ENCODE measurements around the gene WNT11. TPM values are rescaled to one million over a fixed set of nuclear protein-coding genes. Genes with fewer than 3 reads are reported as not detected.
"Not testable (repeated sequence)": the region's sequence is repeated elsewhere in the genome, so short reads cannot be mapped to it uniquely, and the experiment has no call there.

WNT11 gene
- total RNA-seq, 1 experiment from 2014 or later, result not detected

DNA sequence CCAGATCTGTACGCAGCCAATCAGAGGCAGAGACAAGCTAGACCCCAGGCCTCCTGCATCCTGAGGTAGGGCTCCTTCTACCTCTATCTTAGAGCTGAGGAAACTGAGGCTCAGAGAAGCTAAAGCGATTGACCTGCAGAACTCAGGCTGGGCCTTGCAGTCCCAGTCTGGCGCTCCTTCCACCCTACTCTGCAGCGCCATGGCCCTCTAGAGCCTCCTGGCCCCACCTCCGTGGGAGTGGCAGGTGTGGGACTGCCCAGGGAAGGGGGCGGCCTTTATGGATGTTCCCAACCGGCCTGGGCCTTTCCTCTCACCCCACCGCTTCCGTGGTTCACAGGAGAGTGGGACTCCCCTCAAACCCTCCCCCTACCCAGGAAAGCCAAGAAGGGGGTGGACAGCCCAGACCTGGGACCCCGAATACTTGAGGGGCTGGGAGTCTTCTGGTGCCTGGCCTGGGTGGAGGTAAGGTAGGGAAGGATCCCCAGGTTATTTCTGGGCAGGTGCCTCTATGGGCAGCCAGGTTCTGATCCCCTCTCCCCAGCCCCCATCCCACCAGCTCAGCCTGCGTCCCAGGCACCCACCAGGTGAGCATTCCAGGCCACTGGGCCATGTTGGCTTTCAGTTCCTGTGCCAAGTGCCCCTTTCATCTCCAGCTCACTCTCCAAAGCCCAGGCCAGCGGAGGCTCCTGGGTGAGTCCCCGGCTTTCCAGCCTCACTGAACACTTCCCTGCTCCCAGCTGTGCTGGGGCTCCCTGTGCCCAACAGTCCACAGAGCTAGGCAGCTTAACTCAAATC, 3.0 kb downstream of the WNT11 start:
- DNase-seq (ENCODE audit: low read depth), result no peak

DNA sequence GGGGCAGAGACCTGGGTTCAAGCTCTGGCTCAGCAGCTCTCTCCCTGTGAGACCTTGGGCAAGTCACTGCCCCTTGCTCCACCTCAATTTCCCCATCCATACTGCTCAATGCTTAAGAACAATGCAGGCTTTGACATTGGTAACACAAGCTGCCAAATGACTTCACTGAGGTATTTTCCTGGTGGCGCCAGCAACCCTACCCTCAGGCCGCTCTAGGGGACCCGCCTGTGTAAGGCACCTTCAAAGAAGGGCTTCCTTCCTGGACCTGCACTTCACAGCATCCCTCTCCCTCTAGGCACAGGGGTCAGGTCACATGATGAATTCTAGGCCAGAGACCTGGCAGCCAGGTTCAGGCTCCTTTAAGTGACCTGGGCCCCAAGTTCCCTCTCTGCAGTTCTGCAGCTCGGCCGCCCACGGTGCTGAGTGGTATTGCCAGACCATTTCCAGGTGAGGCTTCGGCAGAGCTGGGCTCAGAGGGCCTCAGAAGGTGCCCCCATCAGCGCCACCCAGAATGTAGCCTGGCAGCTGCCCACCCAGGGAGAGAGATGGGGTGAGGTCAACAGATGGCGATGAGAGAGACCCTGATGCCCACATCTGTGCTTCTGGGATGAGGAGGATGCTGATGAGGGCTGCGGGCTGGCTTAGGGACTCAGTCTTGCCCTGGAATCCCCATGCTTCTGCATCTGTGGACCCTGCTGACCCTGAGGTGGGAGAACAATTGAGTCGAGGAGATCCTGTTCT, 4.5 kb downstream of the WNT11 start:
- DNase-seq (ENCODE audit: low read depth), result no peak

DNA sequence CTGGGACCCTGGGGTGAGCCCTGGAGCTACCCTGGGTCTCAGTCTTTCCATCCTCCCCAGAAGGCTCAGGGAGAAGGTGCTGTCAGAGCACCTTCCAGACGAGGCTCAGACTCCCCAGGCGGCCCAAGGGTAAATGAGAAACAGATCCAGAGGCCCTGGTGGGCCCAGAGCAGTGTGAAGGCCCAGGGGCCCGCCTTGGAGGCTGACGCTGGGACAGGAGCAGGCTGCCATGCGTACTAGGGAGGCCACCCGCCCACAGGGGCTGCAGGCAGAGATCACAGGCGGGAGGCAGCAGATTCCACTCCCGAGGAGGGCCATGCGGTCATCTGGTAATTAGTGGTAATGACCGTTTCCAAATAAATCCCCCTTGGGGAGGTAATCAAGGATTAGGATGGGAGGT, 5.2 kb downstream of the WNT11 start:
- no peak for DNase-seq (ENCODE audit: low read depth)

DNA sequence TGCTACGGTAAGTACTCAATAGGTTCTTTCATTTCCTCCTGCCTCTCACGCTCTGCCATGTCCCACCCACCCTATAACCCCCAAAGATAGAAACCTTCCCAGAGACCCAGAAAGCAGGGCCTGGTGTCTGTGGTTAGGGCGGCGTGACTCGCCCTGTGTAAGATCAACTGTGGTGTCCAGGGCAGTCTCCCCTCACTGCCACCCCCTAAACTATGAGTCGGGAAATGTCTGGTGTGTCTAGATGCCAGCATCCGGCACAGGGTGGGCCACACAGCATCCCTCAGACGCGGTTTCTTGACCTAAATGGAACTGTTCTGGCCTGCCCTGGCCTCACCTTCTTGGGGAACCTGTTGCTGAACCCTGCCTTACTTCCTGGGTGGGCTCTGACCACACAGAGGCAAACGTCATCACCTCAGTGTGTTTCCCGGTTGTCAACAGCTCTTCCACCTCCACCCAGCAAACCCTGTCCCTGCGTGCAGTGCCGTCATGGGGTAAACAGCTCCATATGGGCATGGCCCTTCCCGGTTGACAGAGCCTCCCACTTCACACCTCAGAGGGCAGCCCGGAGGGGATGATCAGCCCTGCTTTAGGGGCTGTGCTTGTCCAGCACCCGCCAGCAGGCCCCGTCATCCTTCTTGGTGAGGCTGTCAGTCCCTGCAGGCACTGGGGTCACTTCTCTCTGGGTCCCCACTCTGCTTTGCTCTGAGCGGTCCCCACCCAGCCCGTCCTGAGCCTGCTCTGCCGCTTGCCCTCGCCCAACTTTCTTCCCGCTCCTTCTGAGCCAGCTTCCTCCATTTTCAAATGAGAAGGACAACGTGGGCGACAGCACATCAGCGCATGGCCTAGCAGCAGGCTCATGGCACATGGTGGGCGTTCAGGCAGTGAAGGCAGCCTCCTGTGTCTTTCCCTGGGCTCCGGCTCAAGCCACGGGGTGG, 6.0 kb downstream of the WNT11 start:
- no peak for DNase-seq (ENCODE audit: low read depth)

DNA sequence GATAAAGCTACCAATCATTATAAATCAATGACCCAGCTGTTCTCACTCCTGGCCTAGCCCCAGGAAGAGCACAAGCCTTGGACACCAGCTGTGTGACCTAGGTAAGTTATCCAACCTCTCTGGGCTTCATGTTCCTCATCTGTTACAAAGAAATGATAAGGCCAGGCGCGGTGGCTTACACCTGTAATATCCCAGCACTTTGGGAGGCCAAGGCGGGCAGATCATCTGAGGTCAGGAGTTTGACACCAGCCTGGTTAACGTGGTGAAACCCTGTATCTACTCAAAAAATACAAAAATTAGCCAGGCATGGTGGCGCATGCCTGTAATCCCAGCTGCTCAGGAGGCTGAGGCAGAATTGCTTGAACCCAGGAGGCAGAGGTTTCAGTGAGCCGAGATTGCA, 7.6 kb downstream of the WNT11 start:
- DNase-seq (ENCODE audit: low read depth), result not testable (repeated sequence)

DNA sequence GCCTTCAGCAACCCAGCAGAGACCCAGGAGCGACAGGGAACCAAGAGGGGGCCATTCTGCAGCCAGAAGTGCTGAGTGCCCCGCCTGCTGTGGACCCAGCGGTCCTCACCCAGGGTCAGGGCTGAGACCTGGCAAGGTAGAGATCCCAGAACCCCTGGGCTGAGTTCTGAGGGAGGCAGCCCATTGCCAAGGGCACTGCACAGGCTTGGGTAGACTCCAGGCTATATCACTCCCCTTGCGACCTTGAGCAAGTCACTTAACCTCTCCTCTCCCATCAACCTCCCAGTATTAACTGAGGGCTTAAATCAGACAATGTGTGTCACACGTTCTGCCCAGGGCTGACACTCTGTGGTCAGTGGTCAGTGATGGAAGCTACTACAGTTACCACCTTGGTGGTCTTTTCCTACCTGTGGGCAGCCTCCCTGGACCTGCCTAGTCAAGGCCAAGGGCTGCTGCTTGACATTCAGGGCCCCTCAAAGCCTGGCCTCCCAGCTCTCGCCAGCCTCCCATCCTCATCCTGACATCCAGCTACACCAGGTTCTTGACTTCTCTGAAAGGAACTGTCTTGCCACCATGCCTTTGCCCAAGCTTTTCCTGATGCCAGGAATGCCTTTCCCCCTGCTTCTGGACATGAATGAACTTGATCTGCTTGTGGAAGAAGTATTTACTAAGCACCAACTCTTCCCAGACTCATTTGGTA, 8.2 kb downstream of the WNT11 start:
- DNase-seq (ENCODE audit: low read depth), result no peak

DNA sequence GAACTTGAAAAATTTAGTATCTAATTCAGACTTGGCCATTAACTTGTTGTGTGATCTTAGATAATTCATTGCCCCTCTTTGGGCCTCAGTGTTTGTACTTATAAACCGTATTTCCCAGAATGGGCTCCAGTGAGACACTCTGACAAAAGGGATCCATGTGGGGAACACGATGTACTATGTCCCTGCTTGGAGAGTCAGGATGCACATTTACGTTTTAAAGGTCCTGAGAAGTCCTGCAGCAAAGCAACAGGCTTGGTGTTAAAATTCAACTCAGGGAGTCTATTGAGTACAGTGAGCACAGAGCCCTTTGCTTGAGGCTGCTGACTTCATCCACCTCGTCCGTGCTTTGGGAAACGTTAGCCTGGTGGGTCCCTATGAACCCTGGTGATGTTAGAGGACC, 9.0 kb downstream of the WNT11 start:
- no peak for DNase-seq (ENCODE audit: low read depth)

DNA sequence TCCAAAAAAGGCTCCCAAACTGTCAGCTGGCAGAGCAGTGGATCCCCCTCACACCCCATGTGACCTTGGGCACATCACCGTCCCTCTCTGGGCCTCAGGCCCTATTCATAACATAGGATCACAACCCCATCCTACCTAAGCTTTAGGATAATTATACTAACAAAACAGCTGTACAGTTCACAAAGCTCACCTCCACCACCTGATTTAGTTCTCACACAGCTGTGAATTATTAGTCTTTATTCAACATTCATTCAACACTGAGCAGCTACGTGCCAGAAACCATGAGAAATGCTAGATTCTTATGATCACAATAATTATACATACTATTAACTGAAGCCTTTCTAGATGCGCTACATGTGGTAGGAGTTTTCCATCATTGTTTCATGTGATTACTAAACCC, 9.5 kb downstream of the WNT11 start:
- DNase-seq (ENCODE audit: low read depth), result no peak

DNA sequence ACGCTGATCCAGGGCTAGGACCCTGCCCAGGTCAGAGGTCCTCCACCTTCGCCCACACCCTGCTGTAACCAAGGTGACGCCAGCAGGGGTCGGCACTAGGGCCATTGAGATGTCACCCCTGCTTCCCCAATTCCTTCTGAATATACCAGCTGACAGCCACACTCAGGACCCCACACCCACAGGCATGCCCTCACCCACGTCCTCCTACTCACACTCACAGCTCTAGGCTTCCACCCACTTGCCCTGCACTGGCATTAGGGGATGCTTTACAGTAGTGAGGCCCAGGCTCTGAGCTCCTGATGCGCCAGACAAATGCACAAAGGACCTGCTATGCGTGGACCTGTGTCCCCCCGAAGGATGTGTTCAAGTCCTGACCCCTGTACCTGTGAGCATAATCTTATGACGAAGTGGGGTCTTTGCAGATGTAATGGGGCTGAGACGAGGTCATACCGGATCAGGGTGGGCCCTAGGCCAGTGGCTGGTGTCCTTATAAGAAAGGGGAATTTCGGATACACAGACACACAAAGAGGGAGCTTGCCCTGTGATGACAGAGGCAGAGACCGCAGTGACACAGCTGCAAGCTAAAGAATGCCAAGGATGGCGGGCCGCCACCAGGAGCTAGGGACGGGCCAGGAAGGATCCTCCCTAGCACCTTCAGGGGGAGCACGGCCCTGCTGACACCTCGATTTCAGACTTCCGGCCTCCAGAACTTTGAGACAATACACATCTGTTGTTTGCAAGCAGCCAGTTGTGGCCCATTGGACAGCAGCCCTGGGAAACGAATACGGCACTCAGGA, 11.2 kb downstream of the WNT11 start:
- DNase-seq (ENCODE audit: low read depth), result no peak

DNA sequence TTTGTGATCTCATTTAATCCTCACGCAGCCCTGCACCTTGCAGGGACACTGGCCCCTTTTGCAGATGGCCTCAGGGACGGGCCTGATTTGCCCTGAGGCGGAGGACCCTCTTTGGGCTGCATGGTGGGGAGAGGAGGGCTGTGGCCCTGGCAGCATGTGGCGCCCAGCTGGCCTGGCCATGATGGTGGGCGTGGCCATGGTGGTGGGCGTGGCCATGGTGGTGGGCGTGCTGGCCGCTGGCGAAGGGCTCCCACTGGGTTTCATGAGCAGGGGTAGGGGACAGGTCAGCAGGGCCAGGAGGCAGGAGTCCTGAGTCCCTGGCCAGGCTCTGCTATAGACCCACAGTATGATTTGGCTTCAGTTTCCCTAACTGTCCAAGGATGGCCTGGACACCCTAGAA, 13.1 kb downstream of the WNT11 start:
- no peak for DNase-seq (ENCODE audit: low read depth)

DNA sequence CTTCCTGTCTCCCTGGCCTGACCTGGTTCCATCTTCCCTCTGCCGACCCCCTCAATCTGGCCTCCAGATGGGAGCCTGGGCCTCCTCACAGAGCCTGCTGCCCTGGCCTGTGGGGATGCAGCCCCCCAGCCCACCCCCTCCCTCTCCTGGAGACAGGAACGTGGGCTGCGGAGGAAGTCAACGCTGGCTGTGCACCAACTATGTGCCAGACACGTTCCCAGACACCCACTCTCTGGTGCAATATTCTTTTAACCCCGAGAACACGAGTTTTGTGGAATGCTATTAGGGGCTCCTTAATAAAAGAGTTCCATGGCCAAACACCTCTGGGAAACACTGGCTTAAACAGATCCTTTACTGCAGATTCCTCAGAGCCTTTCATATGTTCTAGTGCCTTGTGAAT, 15.9 kb downstream of the WNT11 start:
- no peak for DNase-seq (ENCODE audit: low read depth)

DNA sequence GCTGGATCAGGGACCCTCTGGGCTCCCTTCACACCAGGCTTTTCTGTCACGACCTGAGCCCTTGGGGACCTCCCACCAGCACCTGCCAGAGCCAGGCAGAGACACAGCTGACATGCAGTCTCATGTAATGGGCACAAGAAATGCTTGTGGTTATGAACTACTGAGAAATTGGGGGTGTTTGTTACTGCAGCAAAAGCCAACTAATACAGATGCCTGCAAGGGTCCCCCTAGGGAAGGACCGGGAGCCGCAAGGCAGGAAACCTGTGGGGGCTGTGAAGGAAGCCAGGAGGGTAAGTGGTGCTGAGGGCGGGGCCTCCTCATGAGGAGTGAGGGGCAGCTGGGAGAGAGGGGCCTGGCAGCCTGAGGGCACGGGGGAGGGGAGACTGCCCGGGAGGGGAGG, 16.6 kb downstream of the WNT11 start:
- no peak for DNase-seq (ENCODE audit: low read depth)

DNA sequence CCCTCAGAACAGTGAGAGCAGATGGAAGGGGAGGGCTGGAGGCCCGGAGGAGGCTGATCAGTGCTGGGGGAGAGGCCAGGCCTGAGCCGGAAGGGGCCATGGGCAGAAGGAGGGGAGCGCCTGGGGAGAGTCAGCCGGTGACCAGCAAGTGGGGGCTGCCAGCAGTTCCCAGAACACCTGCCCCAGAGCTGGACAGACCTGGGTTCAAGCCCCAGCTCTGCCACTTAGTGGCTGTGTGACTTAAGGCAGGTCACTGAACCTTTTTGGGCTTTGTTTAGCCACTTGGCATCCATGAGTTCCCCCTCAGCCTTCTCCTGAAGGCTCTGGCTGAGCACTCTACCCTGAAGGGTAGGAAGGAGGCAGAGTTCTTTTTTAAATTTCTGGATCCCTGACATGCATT, 17.4 kb downstream of the WNT11 start:
- DNase-seq (ENCODE audit: low read depth), result no peak

DNA sequence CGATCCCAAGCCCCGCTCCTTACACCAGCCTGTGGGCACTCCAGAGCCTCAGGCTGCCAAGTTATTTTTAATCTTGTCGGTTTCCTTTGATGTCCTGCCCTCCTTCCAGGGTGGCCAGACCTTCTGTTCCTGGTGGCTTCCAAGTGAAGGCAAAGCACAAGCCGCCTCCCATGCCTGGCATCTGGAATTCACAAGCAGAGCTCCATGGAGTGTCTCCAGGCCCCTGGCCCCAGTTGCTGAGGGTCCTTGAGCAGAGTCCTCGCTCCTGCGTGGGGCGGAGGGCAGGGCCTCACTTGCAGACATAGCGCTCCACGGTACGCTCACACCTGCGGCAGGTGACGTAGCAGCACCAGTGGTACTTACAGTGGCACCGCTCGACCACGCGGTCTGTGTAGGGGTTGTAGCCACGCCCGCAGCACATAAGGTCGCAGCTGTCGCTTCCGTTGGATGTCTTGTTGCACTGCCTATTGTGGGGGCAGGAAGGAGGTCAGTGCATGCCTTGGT, 19.5 kb downstream of the WNT11 start:
- DNase-seq (ENCODE audit: low read depth), result no peak

DNA sequence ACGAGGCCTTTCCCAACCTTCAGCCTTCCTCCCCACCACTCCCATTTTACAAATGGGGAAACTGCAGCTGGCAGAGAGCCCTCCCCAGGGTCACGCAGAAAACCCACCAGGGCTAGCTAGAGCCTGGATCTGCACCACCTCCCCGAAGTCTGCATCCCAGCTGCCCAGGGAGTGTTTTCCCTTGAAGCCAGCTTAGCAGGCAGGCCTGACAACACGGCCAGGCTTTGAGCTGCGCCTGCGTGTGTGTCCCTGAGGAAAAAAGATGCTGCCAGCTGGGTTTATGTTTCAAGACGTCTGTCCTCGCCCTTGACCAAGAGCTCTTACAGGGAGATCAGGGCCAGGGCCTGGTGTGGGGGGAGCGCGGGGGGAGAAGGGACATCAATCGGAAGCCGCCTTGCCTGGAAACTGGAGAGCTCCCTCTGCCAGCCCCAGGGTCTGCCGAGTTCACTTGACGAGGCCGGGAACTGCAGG, 20.3 kb downstream of the WNT11 start:
- no peak for DNase-seq (ENCODE audit: low read depth)

DNA sequence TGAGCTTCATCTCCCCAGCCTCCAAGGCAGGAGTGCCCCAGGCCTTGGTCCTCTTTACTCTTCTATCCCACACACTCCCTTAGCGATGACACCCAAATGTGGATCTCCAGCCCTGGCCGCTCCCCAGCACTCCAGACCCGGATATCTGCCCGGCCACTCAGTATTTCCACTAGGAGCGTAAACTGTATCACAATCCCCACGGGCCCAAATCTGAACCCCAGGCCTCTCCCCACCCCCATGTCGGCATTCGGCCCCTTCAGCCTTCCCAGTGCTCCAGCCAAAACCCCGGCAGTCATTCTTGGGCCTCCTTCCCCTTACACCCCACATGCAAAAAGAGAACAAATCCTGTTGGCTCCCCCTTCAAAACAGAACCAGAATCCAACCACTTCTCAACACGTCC, 20.8 kb downstream of the WNT11 start:
- no peak for DNase-seq (ENCODE audit: low read depth)

DNA sequence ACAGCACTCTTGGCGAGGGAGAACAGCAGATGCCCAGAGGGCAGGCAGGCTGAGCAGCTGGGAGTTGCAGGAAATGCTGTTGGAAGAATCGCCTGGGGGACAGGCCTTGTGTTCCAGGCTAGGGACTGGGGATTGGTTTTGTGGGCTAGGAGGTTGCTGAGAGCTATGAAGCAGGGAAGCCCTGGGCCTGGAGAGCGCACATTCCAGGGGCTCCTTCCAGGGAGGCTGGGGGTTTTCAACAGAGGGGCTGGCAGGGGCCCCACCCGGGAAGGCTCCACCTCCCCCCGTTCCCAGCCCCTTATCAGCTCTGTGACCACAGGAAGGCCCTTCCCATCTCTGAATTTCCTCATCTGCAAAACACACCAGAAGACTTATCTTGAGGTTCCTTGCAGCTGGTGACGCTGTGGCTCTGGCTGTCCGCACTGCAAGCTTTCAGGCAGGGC, 21.7 kb downstream of the WNT11 start:
- no peak for DNase-seq (ENCODE audit: low read depth)

DNA sequence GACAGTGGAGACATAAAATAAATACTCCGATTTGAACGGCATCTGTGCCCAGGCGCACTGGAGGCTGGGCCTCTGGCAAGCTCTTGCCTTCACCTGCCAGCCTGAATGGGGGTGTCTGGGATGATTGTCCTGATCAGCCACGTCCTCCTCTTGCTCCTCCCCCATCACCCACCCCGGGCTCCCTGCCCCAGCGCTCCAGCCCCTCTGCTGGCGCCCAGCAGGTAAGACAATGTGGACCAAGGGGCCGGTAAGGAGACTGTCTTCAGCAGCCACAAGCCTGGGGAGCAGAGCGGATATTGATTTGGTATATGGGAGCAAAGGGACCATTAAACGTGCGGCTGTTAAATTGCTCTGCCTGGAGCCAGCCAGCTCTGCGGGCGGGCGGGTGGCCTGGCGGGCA, 24.9 kb downstream of the WNT11 start:
- no peak for DNase-seq (ENCODE audit: low read depth)

DNA sequence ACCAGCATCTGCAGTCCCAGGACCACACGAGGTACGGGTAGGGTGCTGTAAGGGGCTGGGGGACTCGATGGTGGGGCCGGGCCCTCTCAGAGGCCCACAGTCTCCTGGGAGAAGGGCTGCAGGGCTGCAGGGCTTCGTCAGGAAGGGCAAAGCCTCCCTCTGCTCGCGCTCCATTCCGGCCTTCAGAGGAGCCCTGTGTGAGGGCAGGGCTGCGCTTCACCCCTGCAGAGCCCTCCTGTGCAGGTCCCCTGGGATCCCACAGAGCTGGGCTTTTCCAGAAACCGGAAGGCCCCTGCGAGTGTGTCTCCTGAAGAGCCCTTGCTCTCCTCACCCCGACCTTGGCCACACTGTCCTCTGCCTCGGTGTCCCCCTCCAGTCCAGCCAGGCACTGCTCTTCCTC, 27.2 kb downstream of the WNT11 start:
- no peak for DNase-seq (ENCODE audit: low read depth)

DNA sequence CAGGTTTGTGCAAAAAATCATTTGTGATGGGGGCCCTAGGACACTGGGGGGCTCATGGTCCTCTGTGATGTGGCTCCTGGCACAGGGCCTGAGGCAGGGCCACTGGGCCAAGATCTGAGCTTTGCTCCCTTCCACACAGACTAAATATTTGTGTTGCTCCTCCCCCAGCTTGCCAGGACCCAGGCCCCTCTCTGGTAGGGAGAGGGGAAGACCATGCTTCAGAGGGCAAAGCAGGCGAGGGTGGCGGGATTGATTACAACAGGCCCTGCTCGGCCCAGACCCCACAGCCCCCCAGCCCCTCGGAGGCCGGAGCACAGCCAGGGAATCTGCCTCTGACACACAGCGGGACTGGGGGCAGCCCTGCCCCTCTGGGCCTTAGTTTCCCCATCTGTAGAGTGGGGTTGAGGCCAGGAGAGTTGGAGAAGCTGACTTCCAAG, 29.0 kb downstream of the WNT11 start:
- no peak for DNase-seq (ENCODE audit: low read depth)
